ENCODE results near the gene SLC36A3.

DNA sequence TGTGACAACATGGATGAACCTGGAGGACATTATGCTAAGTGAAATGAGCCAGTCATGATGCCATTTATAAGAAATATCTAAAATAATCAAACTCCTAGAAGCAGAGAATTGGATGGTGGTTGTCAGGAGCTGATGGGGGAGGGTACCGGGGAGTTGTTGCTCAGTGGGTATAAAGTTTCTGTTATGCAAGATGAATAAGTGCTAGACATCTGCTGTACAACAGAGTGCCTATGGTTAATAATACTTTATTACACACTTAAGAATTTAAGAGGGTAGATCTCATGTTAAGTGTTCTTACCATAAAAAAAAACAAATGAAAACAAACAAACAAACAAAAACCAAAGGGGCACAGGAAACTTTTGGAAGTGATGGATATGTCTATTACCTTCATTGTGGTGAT is 66.7 kb downstream of the SLC36A3 start:
- no peak for TF ChIP-seq POLR2A (IDR thresholded peaks at IDR 0.05; ENCODE audit: low read depth)
- TF ChIP-seq, protein P1, sequence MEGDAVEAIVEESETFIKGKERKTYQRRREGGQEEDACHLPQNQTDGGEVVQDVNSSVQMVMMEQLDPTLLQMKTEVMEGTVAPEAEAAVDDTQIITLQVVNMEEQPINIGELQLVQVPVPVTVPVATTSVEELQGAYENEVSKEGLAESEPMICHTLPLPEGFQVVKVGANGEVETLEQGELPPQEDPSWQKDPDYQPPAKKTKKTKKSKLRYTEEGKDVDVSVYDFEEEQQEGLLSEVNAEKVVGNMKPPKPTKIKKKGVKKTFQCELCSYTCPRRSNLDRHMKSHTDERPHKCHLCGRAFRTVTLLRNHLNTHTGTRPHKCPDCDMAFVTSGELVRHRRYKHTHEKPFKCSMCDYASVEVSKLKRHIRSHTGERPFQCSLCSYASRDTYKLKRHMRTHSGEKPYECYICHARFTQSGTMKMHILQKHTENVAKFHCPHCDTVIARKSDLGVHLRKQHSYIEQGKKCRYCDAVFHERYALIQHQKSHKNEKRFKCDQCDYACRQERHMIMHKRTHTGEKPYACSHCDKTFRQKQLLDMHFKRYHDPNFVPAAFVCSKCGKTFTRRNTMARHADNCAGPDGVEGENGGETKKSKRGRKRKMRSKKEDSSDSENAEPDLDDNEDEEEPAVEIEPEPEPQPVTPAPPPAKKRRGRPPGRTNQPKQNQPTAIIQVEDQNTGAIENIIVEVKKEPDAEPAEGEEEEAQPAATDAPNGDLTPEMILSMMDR (IDR thresholded peaks at IDR 0.05) = no peak
